ENCODE results near the gene OR8G5. TPM values are rescaled to one million over a fixed set of nuclear protein-coding genes. Genes with fewer than 3 reads are reported as not detected.

The OR8G5 gene
- total RNA-seq, 1 experiment from 2014 or later, result not detected

DNA sequence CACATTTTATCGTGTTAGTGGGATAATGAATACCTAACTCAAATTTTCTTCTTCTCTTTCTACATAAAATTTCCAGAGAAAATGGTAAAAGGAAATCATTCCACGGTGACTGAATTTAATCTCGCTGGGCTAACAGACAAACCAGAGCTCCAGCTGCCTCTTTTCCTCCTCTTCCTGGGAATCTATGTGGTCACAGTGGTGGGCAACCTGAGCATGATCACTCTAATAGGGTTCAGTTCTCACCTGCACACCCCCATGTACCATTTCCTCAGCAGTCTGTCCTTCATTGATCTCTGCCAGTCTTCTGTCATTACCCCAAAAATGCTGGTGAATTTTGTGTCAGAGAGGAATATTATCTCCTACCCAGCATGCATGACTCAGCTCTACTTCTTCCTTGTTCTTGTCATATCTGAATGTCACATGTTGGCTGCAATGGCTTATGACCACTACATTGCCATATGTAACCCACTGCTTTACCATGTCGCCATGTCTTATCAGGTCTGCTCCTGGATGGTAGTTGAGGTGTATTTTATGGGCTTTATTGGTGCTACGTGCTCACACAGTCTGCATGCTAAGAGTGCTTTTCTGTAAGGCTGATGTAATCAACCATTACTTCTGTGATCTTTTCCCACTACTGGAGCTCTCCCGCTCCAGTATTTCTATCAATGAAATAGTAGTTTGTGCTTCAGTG lies 48.9 kb upstream of the OR8G5 start:
- Mint-ChIP-seq H3K4me3 (no peak overlapping the region), H3K27ac (no peak overlapping the region), H3K9me3 (no peaks in the 10 kb centered on the region), H3K4me1 (no peaks in the 10 kb centered on the region), H3K36me3 (no peaks in the 10 kb centered on the region), H3K27me3 (ENCODE audit: low read depth) (no peaks in the 10 kb centered on the region)
- ATAC-seq, result no peak
- TF ChIP-seq, protein P1, sequence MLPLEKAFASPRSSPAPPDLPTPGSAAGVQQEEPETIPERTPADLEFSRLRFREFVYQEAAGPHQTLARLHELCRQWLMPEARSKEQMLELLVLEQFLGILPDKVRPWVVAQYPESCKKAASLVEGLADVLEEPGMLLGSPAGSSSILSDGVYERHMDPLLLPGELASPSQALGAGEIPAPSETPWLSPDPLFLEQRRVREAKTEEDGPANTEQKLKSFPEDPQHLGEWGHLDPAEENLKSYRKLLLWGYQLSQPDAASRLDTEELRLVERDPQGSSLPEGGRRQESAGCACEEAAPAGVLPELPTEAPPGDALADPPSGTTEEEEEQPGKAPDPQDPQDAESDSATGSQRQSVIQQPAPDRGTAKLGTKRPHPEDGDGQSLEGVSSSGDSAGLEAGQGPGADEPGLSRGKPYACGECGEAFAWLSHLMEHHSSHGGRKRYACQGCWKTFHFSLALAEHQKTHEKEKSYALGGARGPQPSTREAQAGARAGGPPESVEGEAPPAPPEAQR (CRISPR knock-in tag; IDR thresholded peaks at IDR 0.05), result no peak
- no peak for TF ChIP-seq ZBTB21 (CRISPR knock-in tag; IDR thresholded peaks at IDR 0.05; ENCODE audit: borderline replicate concordance)
- no peak for TF ChIP-seq JUN (CRISPR knock-in tag; IDR thresholded peaks at IDR 0.05)
- TF ChIP-seq MXD4 (CRISPR knock-in tag; IDR thresholded peaks at IDR 0.05; ENCODE audit: borderline replicate concordance), result no peak
- no peak for TF ChIP-seq TCF7 (CRISPR knock-in tag; IDR thresholded peaks at IDR 0.05; ENCODE audit: low read depth)
- no peak for TF ChIP-seq SMAD4 (CRISPR knock-in tag; IDR thresholded peaks at IDR 0.05)
- TF ChIP-seq, protein P2, sequence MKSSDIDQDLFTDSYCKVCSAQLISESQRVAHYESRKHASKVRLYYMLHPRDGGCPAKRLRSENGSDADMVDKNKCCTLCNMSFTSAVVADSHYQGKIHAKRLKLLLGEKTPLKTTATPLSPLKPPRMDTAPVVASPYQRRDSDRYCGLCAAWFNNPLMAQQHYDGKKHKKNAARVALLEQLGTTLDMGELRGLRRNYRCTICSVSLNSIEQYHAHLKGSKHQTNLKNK (CRISPR knock-in tag; IDR thresholded peaks at IDR 0.05), result no peak
- TF ChIP-seq CTCF (IDR thresholded peaks at IDR 0.05), result no peak
- TF ChIP-seq NFATC4 (CRISPR knock-in tag; IDR thresholded peaks at IDR 0.05), result no peak
- no peak for TF ChIP-seq ZNF423 (CRISPR knock-in tag; IDR thresholded peaks at IDR 0.05)
- TF ChIP-seq GTF2I (CRISPR knock-in tag; conservative IDR thresholded peaks at IDR 0.05), result no peak
- TF ChIP-seq FOXK1 (CRISPR knock-in tag; IDR thresholded peaks at IDR 0.05), result no peak
- TF ChIP-seq, protein P3, sequence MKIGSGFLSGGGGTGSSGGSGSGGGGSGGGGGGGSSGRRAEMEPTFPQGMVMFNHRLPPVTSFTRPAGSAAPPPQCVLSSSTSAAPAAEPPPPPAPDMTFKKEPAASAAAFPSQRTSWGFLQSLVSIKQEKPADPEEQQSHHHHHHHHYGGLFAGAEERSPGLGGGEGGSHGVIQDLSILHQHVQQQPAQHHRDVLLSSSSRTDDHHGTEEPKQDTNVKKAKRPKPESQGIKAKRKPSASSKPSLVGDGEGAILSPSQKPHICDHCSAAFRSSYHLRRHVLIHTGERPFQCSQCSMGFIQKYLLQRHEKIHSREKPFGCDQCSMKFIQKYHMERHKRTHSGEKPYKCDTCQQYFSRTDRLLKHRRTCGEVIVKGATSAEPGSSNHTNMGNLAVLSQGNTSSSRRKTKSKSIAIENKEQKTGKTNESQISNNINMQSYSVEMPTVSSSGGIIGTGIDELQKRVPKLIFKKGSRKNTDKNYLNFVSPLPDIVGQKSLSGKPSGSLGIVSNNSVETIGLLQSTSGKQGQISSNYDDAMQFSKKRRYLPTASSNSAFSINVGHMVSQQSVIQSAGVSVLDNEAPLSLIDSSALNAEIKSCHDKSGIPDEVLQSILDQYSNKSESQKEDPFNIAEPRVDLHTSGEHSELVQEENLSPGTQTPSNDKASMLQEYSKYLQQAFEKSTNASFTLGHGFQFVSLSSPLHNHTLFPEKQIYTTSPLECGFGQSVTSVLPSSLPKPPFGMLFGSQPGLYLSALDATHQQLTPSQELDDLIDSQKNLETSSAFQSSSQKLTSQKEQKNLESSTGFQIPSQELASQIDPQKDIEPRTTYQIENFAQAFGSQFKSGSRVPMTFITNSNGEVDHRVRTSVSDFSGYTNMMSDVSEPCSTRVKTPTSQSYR (CRISPR knock-in tag; IDR thresholded peaks at IDR 0.05), result no peak
- no peak for TF ChIP-seq NFE2L1 (CRISPR knock-in tag; IDR thresholded peaks at IDR 0.05)
- no peak for TF ChIP-seq IRF2 (CRISPR knock-in tag; IDR thresholded peaks at IDR 0.05; ENCODE audit: borderline replicate concordance, low read depth)
- TF ChIP-seq ZNF263 (CRISPR knock-in tag; IDR thresholded peaks at IDR 0.05; ENCODE audit: low read depth), result no peak
- TF ChIP-seq, protein P4, sequence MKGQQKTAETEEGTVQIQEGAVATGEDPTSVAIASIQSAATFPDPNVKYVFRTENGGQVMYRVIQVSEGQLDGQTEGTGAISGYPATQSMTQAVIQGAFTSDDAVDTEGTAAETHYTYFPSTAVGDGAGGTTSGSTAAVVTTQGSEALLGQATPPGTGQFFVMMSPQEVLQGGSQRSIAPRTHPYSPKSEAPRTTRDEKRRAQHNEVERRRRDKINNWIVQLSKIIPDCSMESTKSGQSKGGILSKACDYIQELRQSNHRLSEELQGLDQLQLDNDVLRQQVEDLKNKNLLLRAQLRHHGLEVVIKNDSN (CRISPR knock-in tag; IDR thresholded peaks at IDR 0.05), result no peak
- no peak for TF ChIP-seq KAT7 (CRISPR knock-in tag; IDR thresholded peaks at IDR 0.05; ENCODE audit: borderline replicate concordance)
- no peak for TF ChIP-seq FOXP1 (CRISPR knock-in tag; IDR thresholded peaks at IDR 0.05; ENCODE audit: borderline replicate concordance)
- no peak for TF ChIP-seq JAZF1 (CRISPR knock-in tag; IDR thresholded peaks at IDR 0.05)
- CTCF ChIA-PET, result interaction anchor here (0.8 to 1.4 kb wide), 3 partner anchors 12 to 91 kb away, joined by 3 read pairs; no protein-coding TSS in a partner anchor
- POLR2A ChIA-PET, result no interaction called here
- DNase-seq (ENCODE audit: low spot score), result no peak

Measured in WTC11 (cell line).